Keratinocyte (primary cell): Measurements from ENCODE around the gene SCPEP1. TPM values are rescaled to one million over a fixed set of nuclear protein-coding genes. Genes with fewer than 3 reads are reported as not detected.

Source experiments
- DNase-seq: peaks from one replicate; pipeline ENCODE4 v3.0.0-alpha.2; 2011; ENCODE audit warnings: low read depth, missing footprints, low spot score
- FAIRE-seq: peaks from 2 replicates; lab custom pipeline; 2011; peaks lifted over from hg19 to GRCh38; lab: Jason Lieb, UNC
- H2AFZ ChIP-seq: 2 replicates; pipeline ENCODE4 v1.6.0; 2012; ENCODE audit warnings: low read length, control low read depth, inconsistent platforms; ENCODE audit not compliant: control insufficient read depth
- H3K27ac ChIP-seq: 2 replicates; pipeline ENCODE4 v1.5.1; 2011; ENCODE audit warnings: low read length; ENCODE audit not compliant: control insufficient read depth, insufficient read depth
- H3K27me3 ChIP-seq: 3 replicates; pipeline ENCODE4 v1.6.0; 2011; ENCODE audit warnings: low read length; ENCODE audit not compliant: control insufficient read depth, insufficient read depth; ENCODE audit errors: extremely low read depth
- H3K36me3 ChIP-seq, 2 experiments: 2 replicates in 1 of 2; 3 replicates in 1 of 2; pipeline ENCODE4 v1.5.1; 2011; ENCODE audit warnings: low read length in 2 of 2, mild to moderate bottlenecking in 1 of 2; ENCODE audit not compliant: control insufficient read depth in 2 of 2, insufficient read depth in 2 of 2; ENCODE audit errors: extremely low read depth in 1 of 2
- H3K4me1 ChIP-seq: 3 replicates; pipeline ENCODE4 v1.5.1; 2011; ENCODE audit warnings: low read length; ENCODE audit not compliant: control insufficient read depth, insufficient read depth; ENCODE audit errors: extremely low read depth
- H3K4me2 ChIP-seq: 3 replicates; pipeline ENCODE4 v1.6.0; 2011; ENCODE audit warnings: low read depth, low read length; ENCODE audit not compliant: control insufficient read depth, insufficient read depth; ENCODE audit errors: extremely low read depth
- H3K4me3 ChIP-seq, 3 experiments: fragments of 200-600 bp in 1 of 3; sonication (generic) in 1 of 3; 2 replicates in 2 of 3; 3 replicates in 1 of 3; pipeline ENCODE4 v1.5.1; 2011 to 2016; ENCODE audit warnings: low read length in 3 of 3, mild to moderate bottlenecking in 3 of 3, control low read depth in 2 of 3, inconsistent platforms in 1 of 3, low read depth in 1 of 3, mixed read lengths in 1 of 3, mixed run types in 1 of 3, moderate library complexity in 1 of 3; ENCODE audit not compliant: control insufficient read depth in 2 of 3, insufficient read depth in 2 of 3; ENCODE audit errors: extremely low read depth in 1 of 3
- H3K79me2 ChIP-seq: 2 replicates; pipeline ENCODE4 v1.6.0; 2012; ENCODE audit warnings: low read length; ENCODE audit not compliant: control insufficient read depth, insufficient read depth
- H3K9ac ChIP-seq: 3 replicates; pipeline ENCODE4 v1.6.0; 2011; ENCODE audit warnings: low read length; ENCODE audit not compliant: control insufficient read depth, insufficient read depth; ENCODE audit errors: extremely low read depth
- H3K9me1 ChIP-seq: 3 replicates; pipeline ENCODE4 v1.6.0; 2011; ENCODE audit warnings: low read length; ENCODE audit not compliant: control insufficient read depth, insufficient read depth; ENCODE audit errors: extremely low read depth
- H3K9me3 ChIP-seq: 2 replicates; pipeline ENCODE4 v1.5.1; 2012; ENCODE audit warnings: low read depth, low read length; ENCODE audit not compliant: control insufficient read depth
- H4K20me1 ChIP-seq: 3 replicates; pipeline ENCODE4 v1.6.0; 2011; ENCODE audit warnings: low read length; ENCODE audit not compliant: control insufficient read depth, insufficient read depth; ENCODE audit errors: extremely low read depth
- CTCF ChIP-seq, 3 experiments: IDR thresholded peaks in 1 of 3; conservative IDR thresholded peaks in 1 of 3; optimal IDR thresholded peaks in 1 of 3; 2 replicates in 2 of 3; 3 replicates in 1 of 3; pipeline versions ENCODE3 to v1.5.1; 2011; ENCODE audit warnings: low read length in 3 of 3, mild to moderate bottlenecking in 3 of 3, moderate library complexity in 2 of 3, control low read depth in 1 of 3, inconsistent platforms in 1 of 3; ENCODE audit not compliant: insufficient read depth in 2 of 3; ENCODE audit errors: extremely low read depth in 1 of 3
- EZH2 ChIP-seq: IDR thresholded peaks from one replicate; pipeline ENCODE4 v1.6.1; 2012; ENCODE audit warnings: inconsistent platforms, mild to moderate bottlenecking, low read length, moderate library complexity
- dilution Hi-C: fragments of 300-500 bp; cut with MboI; formaldehyde crosslinking; loops from one replicate; pipeline ENCODE4 v1.7.0; 2020; ENCODE audit warnings: low sequenced_read_pairs; ENCODE audit not compliant: extremely low pct_ligation_motif_present
- polyA plus RNA-seq, 5 experiments: library from polyadenylated mRNA; depleted of rRNA in 3 of 5; stranded (reverse) in 3 of 5; stranded (forward) in 1 of 5; unstranded in 1 of 5; fragments of >200 nt; gene quantifications; 1 replicate in 1 of 5; 2 replicates in 3 of 5; 3 replicates in 1 of 5; pipeline versions ENCODE4 v1.2.1 to v1.2.3, GENCODE V29; 2011 to 2012; ENCODE audit warnings: missing spikeins in 2 of 5, low read depth in 1 of 5, low replicate concordance in 1 of 5

SCPEP1 gene
- polyA plus RNA-seq, 1 donor (not counting 4 experiments of a cell fraction or from before 2014, with no cell fraction given) = 34.4 TPM

- TF ChIP-seq CTCF (optimal IDR thresholded peaks at IDR 0.05 in 1 of 3, IDR thresholded peaks at IDR 0.05 in 1 of 3, conservative IDR thresholded peaks at IDR 0.05 in 1 of 3; ENCODE audit: extremely low read depth in 1 of 3, insufficient read depth in 2 of 3, low read length in 3 of 3) = no peak
- TF ChIP-seq EZH2 = no peak
- H2AFZ ChIP-seq = no peak overlapping the region
- no peak for DNase-seq
Observed at GRCh38 chr17:57050306-57050705, 72.4 kb downstream of the SCPEP1 start.

GRCh38 chr17:57051886-57052361 is 74.0 kb downstream of the SCPEP1 start:
- H4K20me1 ChIP-seq = no peaks in the 10 kb centered on the region
- no peak overlapping the region for H3K9ac ChIP-seq
- TF ChIP-seq CTCF (optimal IDR thresholded peaks at IDR 0.05 in 1 of 3, IDR thresholded peaks at IDR 0.05 in 1 of 3, conservative IDR thresholded peaks at IDR 0.05 in 1 of 3; ENCODE audit: extremely low read depth in 1 of 3, insufficient read depth in 2 of 3, low read length in 3 of 3) = no peak
- no peak for TF ChIP-seq EZH2
- no peak overlapping the region for H2AFZ ChIP-seq
- peaks cover 23% of the 10 kb centered on the region for H3K4me1 ChIP-seq
- no peaks in the 10 kb centered on the region for H3K27me3 ChIP-seq
- no peaks in the 10 kb centered on the region for H3K9me1 ChIP-seq
- peak; percentile 15 for DNase-seq
- peak overlapping the region; percentile 46 for H3K4me2 ChIP-seq
- H3K36me3 ChIP-seq = no peaks in the 10 kb centered on the region
- peak; percentile 84 for FAIRE-seq
- H3K9me3 ChIP-seq = no peaks in the 10 kb centered on the region
- H3K27ac ChIP-seq = no peak overlapping the region
- dilution Hi-C loops = no loop called here
- no peak overlapping the region for H3K4me3 ChIP-seq
- no peaks in the 10 kb centered on the region for H3K79me2 ChIP-seq

More at GRCh38 chr17:57050306-57050705, 72.4 kb downstream of the SCPEP1 start:
- no peak for FAIRE-seq
- Histone ChIP-seq H3K36me3 (no peaks in the 10 kb centered on the region), H3K27ac (no peak overlapping the region), H3K4me3 (no peak overlapping the region), H3K9ac (no peak overlapping the region), H3K9me1 (no peaks in the 10 kb centered on the region), H3K27me3 (peaks cover 15% of the 10 kb centered on the region), H3K4me1 (peaks cover 29% of the 10 kb centered on the region), H3K79me2 (no peaks in the 10 kb centered on the region), H4K20me1 (no peaks in the 10 kb centered on the region), H3K4me2 (no peak overlapping the region), H3K9me3 (no peaks in the 10 kb centered on the region)
- dilution Hi-C loops = no loop called here

Other genes starting within 250 kb of the SCPEP1 start
- 0.33 to 0.52 TPM (median 0.46 TPM) in 3 replicates for gene C17orf67, start 144.2 kb upstream of the SCPEP1 start, polyA plus RNA-seq
- 1.6 to 4.7 TPM (median 2.8 TPM) in 3 replicates for gene DGKE, start 144.0 kb upstream of the SCPEP1 start, polyA plus RNA-seq
- 35.0 to 98.7 TPM (median 60.3 TPM) in 3 replicates for gene TRIM25, start 64.1 kb upstream of the SCPEP1 start, polyA plus RNA-seq
- gene COIL, start 17.1 kb upstream of the SCPEP1 start, polyA plus RNA-seq = 7.2 to 11.6 TPM (median 8.3 TPM) in 3 replicates
- 24.1 to 39.5 TPM (median 31.3 TPM) in 3 replicates for gene AKAP1, start 107.1 kb downstream of the SCPEP1 start, polyA plus RNA-seq